GM15510 (cell line): ENCODE data around the gene NUF2.

ENCODE experiments used
- POLR2A ChIP-seq: IDR thresholded peaks from 3 replicates; pipeline ENCODE4 v1.6.1; 2011; ENCODE audit warnings: borderline replicate concordance; ENCODE audit not compliant: insufficient read length; ENCODE audit errors: extremely low read depth

The NUF2 gene

GRCh38 chr1:163315773-163316374, 5.9 kb upstream of the NUF2 start:
- no peak for TF ChIP-seq POLR2A

GRCh38 chr1:163320891-163321290, 863 bp upstream of the NUF2 start:
- no peak for TF ChIP-seq POLR2A

GRCh38 chr1:163331116-163331515, 9.4 kb downstream of the NUF2 start:
- TF ChIP-seq POLR2A, result no peak

- no peak for TF ChIP-seq POLR2A
Observed at GRCh38 chr1:163335216-163335615, 13.5 kb downstream of the NUF2 start.

- TF ChIP-seq POLR2A, result no peak
Observed at GRCh38 chr1:163337631-163338030, 15.9 kb downstream of the NUF2 start.

- TF ChIP-seq POLR2A, result no peak
Observed at GRCh38 chr1:163346326-163346870, 24.6 kb downstream of the NUF2 start.

GRCh38 chr1:163347106-163347505, 25.4 kb downstream of the NUF2 start:
- TF ChIP-seq POLR2A, result no peak

GRCh38 chr1:163351912-163352311, 30.2 kb downstream of the NUF2 start:
- TF ChIP-seq POLR2A, result no peak

- TF ChIP-seq POLR2A, result no peak
Observed at GRCh38 chr1:163357378-163357777, 35.6 kb downstream of the NUF2 start.

GRCh38 chr1:163361123-163361934, 39.6 kb downstream of the NUF2 start:
- no peak for TF ChIP-seq POLR2A

GRCh38 chr1:163365186-163365585, 43.4 kb downstream of the NUF2 start:
- no peak for TF ChIP-seq POLR2A

- TF ChIP-seq POLR2A, result no peak
Observed at GRCh38 chr1:163366555-163366954, 44.8 kb downstream of the NUF2 start.

GRCh38 chr1:163367721-163368120, 46.0 kb downstream of the NUF2 start:
- no peak for TF ChIP-seq POLR2A

- no peak for TF ChIP-seq POLR2A
Observed at GRCh38 chr1:163372576-163372975, 50.8 kb downstream of the NUF2 start.

- no peak for TF ChIP-seq POLR2A
Observed at GRCh38 chr1:163378554-163378953, 56.8 kb downstream of the NUF2 start.

- no peak for TF ChIP-seq POLR2A
Observed at GRCh38 chr1:163379801-163380200, 58.0 kb downstream of the NUF2 start.
